ENCODE measurements around the gene SHB.

The SHB gene

GRCh38 chr9:38041564-38042243 lies 27.3 kb downstream of the SHB start:
- Histone ChIP-seq H3K4me2 (ENCODE audit: low read depth, low read length) (no peak overlapping the region), H4K20me1 (ENCODE audit: insufficient read depth, low read length) (no peaks in the 10 kb centered on the region), H2AFZ (ENCODE audit: low read length) (no peak overlapping the region), H3K36me3 (replicated peaks; ENCODE audit: insufficient read depth, low read length) (no peaks in the 10 kb centered on the region), H3K9me3 (replicated peaks; ENCODE audit: insufficient read depth, low read length) (no peaks in the 10 kb centered on the region), H3K27ac (ENCODE audit: low read length) (no peak overlapping the region), H3K9me2 (replicated peaks; ENCODE audit: insufficient read depth, low read length) (no peaks in the 10 kb centered on the region), H3K27me3 (replicated peaks; ENCODE audit: insufficient read depth, low read length) (no peaks in the 10 kb centered on the region), H3K9ac (ENCODE audit: low read length) (no peak overlapping the region), H3K4me3 (ENCODE audit: low read length) (no peak overlapping the region), H3F3A (ENCODE audit: insufficient read depth, low read length) (no peaks in the 10 kb centered on the region), H3K79me2 (ENCODE audit: low read length) (no peaks in the 10 kb centered on the region), H3K4me1 (ENCODE audit: low read length) (no peaks in the 10 kb centered on the region)
- no peak for TF ChIP-seq EZH2phosphoT487 (IDR thresholded peaks at IDR 0.05; ENCODE audit: low read length)
- TF ChIP-seq CTCF (IDR thresholded peaks at IDR 0.05; ENCODE audit: low read length), result no peak
- no peak for TF ChIP-seq EZH2 (optimal IDR thresholded peaks at IDR 0.05; ENCODE audit: low read depth, low read length)
- no peak for DNase-seq

- no peak for TF ChIP-seq CTCF (IDR thresholded peaks at IDR 0.05; ENCODE audit: low read length)
- TF ChIP-seq EZH2phosphoT487 (IDR thresholded peaks at IDR 0.05; ENCODE audit: low read length), result no peak
- no peak for TF ChIP-seq EZH2 (optimal IDR thresholded peaks at IDR 0.05; ENCODE audit: low read depth, low read length)
- H3K36me3 ChIP-seq (replicated peaks; ENCODE audit: insufficient read depth, low read length), result no peaks in the 10 kb centered on the region
- H3K4me3 ChIP-seq (ENCODE audit: low read length), result no peak overlapping the region
- no peaks in the 10 kb centered on the region for H4K20me1 ChIP-seq (ENCODE audit: insufficient read depth, low read length)
- H3K27ac ChIP-seq (ENCODE audit: low read length), result no peak overlapping the region
- no peak for DNase-seq
- H2AFZ ChIP-seq (ENCODE audit: low read length), result no peak overlapping the region
- H3K27me3 ChIP-seq (replicated peaks; ENCODE audit: insufficient read depth, low read length), result no peaks in the 10 kb centered on the region
- H3K4me1 ChIP-seq (ENCODE audit: low read length), result no peaks in the 10 kb centered on the region
- H3K9me2 ChIP-seq (replicated peaks; ENCODE audit: insufficient read depth, low read length), result no peaks in the 10 kb centered on the region
- H3F3A ChIP-seq (ENCODE audit: insufficient read depth, low read length), result no peaks in the 10 kb centered on the region
- H3K9ac ChIP-seq (ENCODE audit: low read length), result no peak overlapping the region
- H3K79me2 ChIP-seq (ENCODE audit: low read length), result no peaks in the 10 kb centered on the region
- H3K4me2 ChIP-seq (ENCODE audit: low read depth, low read length), result no peak overlapping the region
- H3K9me3 ChIP-seq (replicated peaks; ENCODE audit: insufficient read depth, low read length), result no peaks in the 10 kb centered on the region
Observed at GRCh38 chr9:38039907-38040682, 28.9 kb downstream of the SHB start.

- Histone ChIP-seq H3K4me2 (ENCODE audit: low read depth, low read length) (no peak overlapping the region), H3K27ac (ENCODE audit: low read length) (no peak overlapping the region), H3F3A (ENCODE audit: insufficient read depth, low read length) (no peaks in the 10 kb centered on the region), H3K79me2 (ENCODE audit: low read length) (no peaks in the 10 kb centered on the region), H3K27me3 (replicated peaks; ENCODE audit: insufficient read depth, low read length) (no peaks in the 10 kb centered on the region), H3K9me2 (replicated peaks; ENCODE audit: insufficient read depth, low read length) (no peaks in the 10 kb centered on the region), H4K20me1 (ENCODE audit: insufficient read depth, low read length) (no peaks in the 10 kb centered on the region), H3K36me3 (replicated peaks; ENCODE audit: insufficient read depth, low read length) (no peaks in the 10 kb centered on the region), H3K9ac (ENCODE audit: low read length) (no peak overlapping the region), H3K4me3 (ENCODE audit: low read length) (no peak overlapping the region), H2AFZ (ENCODE audit: low read length) (no peak overlapping the region), H3K9me3 (replicated peaks; ENCODE audit: insufficient read depth, low read length) (no peaks in the 10 kb centered on the region), H3K4me1 (ENCODE audit: low read length) (no peaks in the 10 kb centered on the region)
- no peak for DNase-seq
- TF ChIP-seq CTCF (IDR thresholded peaks at IDR 0.05; ENCODE audit: low read length), result no peak
Observed at GRCh38 chr9:38039090-38039906, 29.7 kb downstream of the SHB start.
